Nephron progenitor cell (in vitro differentiated cells): ENCODE measurements around the gene MAP7.
"Not testable (repeated sequence)": the region's sequence is repeated elsewhere in the genome, so short reads cannot be mapped to it uniquely, and the experiment has no call there.

ENCODE experiments used
- DNase-seq: peaks from one replicate; pipeline ENCODE4 v3.0.0; 2021
- H3K27ac Mint-ChIP-seq: 2 replicates; pipeline ENCODE4 v1.8.0; 2021; ENCODE audit warnings: mild to moderate bottlenecking, moderate library complexity, mixed read lengths
- H3K27me3 Mint-ChIP-seq: 2 replicates; pipeline ENCODE4 v1.8.0; 2021; ENCODE audit warnings: mild to moderate bottlenecking, low read depth, mixed read lengths; ENCODE audit not compliant: poor library complexity
- H3K36me3 Mint-ChIP-seq: 2 replicates; pipeline ENCODE4 v1.8.0; 2021; ENCODE audit warnings: low read depth, mixed read lengths
- H3K4me1 Mint-ChIP-seq: 2 replicates; pipeline ENCODE4 v1.8.0; 2021; ENCODE audit warnings: mixed read lengths
- H3K4me3 Mint-ChIP-seq: 2 replicates; pipeline ENCODE4 v1.8.0; 2021; ENCODE audit warnings: mild to moderate bottlenecking, moderate library complexity, mixed read lengths
- H3K9me3 Mint-ChIP-seq: 2 replicates; pipeline ENCODE4 v1.8.0; 2021; ENCODE audit warnings: mild to moderate bottlenecking, moderate library complexity, mixed read lengths
- TF ChIP-seq, protein P1 (sequence below): fragments of 200-600 bp; sonication (generic); IDR thresholded peaks from 2 replicates; pipeline ENCODE4 v1.5.0; 2021; ENCODE audit warnings: antibody characterized with exemption

The MAP7 gene

GRCh38 chr6:136403110-136403980, 146.9 kb downstream of the MAP7 start:
- TF ChIP-seq, protein P1, sequence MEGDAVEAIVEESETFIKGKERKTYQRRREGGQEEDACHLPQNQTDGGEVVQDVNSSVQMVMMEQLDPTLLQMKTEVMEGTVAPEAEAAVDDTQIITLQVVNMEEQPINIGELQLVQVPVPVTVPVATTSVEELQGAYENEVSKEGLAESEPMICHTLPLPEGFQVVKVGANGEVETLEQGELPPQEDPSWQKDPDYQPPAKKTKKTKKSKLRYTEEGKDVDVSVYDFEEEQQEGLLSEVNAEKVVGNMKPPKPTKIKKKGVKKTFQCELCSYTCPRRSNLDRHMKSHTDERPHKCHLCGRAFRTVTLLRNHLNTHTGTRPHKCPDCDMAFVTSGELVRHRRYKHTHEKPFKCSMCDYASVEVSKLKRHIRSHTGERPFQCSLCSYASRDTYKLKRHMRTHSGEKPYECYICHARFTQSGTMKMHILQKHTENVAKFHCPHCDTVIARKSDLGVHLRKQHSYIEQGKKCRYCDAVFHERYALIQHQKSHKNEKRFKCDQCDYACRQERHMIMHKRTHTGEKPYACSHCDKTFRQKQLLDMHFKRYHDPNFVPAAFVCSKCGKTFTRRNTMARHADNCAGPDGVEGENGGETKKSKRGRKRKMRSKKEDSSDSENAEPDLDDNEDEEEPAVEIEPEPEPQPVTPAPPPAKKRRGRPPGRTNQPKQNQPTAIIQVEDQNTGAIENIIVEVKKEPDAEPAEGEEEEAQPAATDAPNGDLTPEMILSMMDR, result no peak
- Mint-ChIP-seq H3K36me3 (no peaks in the 10 kb centered on the region), H3K4me1 (no peaks in the 10 kb centered on the region), H3K27ac (no peak overlapping the region), H3K27me3 (peaks cover 4% of the 10 kb centered on the region), H3K9me3 (peaks cover 7% of the 10 kb centered on the region), H3K4me3 (no peak overlapping the region)
- no peak for DNase-seq

- H3K4me3 Mint-ChIP-seq, result no peak overlapping the region
- H3K36me3 Mint-ChIP-seq, result no peaks in the 10 kb centered on the region
- no peak for DNase-seq
- no peaks in the 10 kb centered on the region for H3K4me1 Mint-ChIP-seq
- H3K9me3 Mint-ChIP-seq, result peaks cover 7% of the 10 kb centered on the region
- no peak overlapping the region for H3K27ac Mint-ChIP-seq
- peaks cover 4% of the 10 kb centered on the region for H3K27me3 Mint-ChIP-seq
- TF ChIP-seq, protein P1, result no peak
Measured at GRCh38 chr6:136401749-136402148, 148.5 kb downstream of the MAP7 start.

GRCh38 chr6:136401236-136401635, 149.0 kb downstream of the MAP7 start:
- not testable (repeated sequence) for H3K36me3 Mint-ChIP-seq, H3K27me3 Mint-ChIP-seq, H3K4me1 Mint-ChIP-seq, DNase-seq, H3K4me3 Mint-ChIP-seq, H3K9me3 Mint-ChIP-seq, H3K27ac Mint-ChIP-seq

DNA sequence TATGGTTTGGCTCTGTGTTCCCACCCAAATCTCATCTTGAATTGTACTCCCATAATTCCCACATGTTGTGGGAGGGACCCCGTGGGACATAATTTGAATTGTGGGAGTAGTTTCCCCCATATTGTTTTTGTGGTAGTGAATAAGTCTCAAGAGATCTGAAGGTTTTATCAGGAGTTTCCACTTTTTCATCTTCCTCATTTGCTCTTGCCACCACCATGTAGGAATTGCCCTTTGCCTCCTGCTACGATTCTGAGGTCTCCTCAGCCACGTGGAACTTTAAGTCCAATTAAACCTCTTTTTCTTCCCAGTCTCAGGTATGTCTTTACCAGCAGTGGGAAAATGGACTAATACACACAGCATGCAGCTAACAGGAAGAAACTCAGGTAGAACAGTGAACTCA, 151.8 kb downstream of the MAP7 start:
- Mint-ChIP-seq H3K4me1 (no peaks in the 10 kb centered on the region), H3K27me3 (no peaks in the 10 kb centered on the region), H3K9me3 (peaks cover 7% of the 10 kb centered on the region), H3K36me3 (no peaks in the 10 kb centered on the region), H3K27ac (no peak overlapping the region), H3K4me3 (no peak overlapping the region)
- TF ChIP-seq, protein P1, result no peak
- no peak for DNase-seq

GRCh38 chr6:136396908-136397307, 153.3 kb downstream of the MAP7 start:
- TF ChIP-seq, protein P1, result no peak
- Mint-ChIP-seq H3K4me3 (no peak overlapping the region), H3K9me3 (peaks cover 2% of the 10 kb centered on the region), H3K27ac (no peak overlapping the region), H3K36me3 (no peaks in the 10 kb centered on the region), H3K4me1 (no peaks in the 10 kb centered on the region), H3K27me3 (no peaks in the 10 kb centered on the region)
- no peak for DNase-seq

DNA sequence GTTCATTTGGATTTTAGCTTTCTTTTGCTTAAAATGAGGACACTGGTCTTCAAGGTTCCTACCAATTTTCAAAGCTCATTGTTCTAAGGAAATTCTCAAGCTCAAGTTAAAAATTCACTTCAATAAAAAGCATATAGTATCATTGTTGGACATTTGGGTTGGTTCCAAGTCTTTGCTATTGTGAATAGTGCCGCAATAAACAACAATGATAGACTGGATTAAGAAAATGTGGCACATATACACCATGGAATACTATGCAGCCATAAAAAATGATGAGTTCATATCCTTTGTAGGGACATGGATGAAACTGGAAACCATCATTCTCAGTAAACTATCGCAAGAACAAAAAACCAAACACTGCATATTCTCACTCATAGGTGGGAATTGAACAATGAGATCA, 159.3 kb downstream of the MAP7 start:
- H3K4me3 Mint-ChIP-seq, H3K9me3 Mint-ChIP-seq, H3K27me3 Mint-ChIP-seq, H3K4me1 Mint-ChIP-seq, DNase-seq, H3K27ac Mint-ChIP-seq, H3K36me3 Mint-ChIP-seq: not testable (repeated sequence)

DNA sequence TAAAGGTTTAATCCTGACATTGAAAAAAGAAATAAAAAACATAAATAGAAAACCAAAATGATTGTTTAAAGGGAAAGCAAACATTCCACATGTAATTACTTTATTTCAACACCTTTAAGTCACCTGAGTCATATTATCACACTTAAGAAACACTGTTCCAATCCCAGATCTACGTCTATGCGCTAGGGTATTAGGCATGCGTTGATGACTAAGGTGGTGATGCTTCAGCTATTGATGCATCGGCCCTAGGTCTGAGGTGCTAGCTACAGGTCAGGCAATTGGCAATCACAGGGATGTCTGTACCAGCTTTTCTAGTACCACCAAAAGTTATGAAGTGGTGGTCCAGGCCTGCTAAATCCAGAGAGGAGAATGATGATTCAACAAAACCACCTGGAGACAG, 162.9 kb downstream of the MAP7 start:
- H3K27ac Mint-ChIP-seq, result no peak overlapping the region
- peaks cover 11% of the 10 kb centered on the region for H3K4me1 Mint-ChIP-seq
- no peaks in the 10 kb centered on the region for H3K27me3 Mint-ChIP-seq
- TF ChIP-seq, protein P1, result no peak
- DNase-seq, result no peak
- H3K4me3 Mint-ChIP-seq, result no peak overlapping the region
- H3K36me3 Mint-ChIP-seq, result no peaks in the 10 kb centered on the region
- H3K9me3 Mint-ChIP-seq, result no peaks in the 10 kb centered on the region
